ENCODE measurements around the gene PBRM1. TPM values are rescaled to one million over a fixed set of nuclear protein-coding genes. Genes with fewer than 3 reads are reported as not detected.

PBRM1 gene
- total RNA-seq, 3 donors from 2014 or later (not counting 1 experiment from before 2014, with no cell fraction given), result 70.2 to 79.7 (median 76.6) TPM

DNA sequence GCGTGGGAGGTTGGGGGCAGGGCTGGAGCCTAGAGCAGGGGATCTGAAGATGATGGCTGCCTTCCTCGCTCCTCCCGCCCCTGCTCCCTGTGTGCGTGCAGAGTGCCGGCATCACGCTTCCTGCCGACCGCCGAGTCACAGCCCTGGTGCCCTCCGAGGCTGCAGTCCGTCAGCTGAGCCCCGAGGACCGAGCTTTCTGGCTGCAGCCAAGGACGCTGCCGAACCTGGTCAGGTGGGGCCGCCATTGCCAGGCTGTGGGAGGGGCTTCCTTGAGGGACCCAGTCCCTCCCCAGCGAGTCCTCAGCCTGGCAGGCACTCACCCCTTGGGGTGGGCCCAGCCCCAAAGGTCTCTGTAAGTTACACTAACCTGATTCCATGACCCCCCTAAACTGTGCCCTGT lies 173.0 kb downstream of the PBRM1 start:
- H3K9me3 ChIP-seq (ENCODE audit: control insufficient read depth, insufficient read depth, low read length), result no peaks in the 10 kb centered on the region
- no peaks in the 10 kb centered on the region for H3K4me1 Mint-ChIP-seq
- no peak overlapping the region for H3K27ac ChIP-seq (ENCODE audit: low read length)
- no peaks in the 10 kb centered on the region for H3K9me3 Mint-ChIP-seq
- H3K4me3 Mint-ChIP-seq, result no peak overlapping the region
- H3K36me3 ChIP-seq (ENCODE audit: control insufficient read depth, insufficient read depth, low read length), result no peaks in the 10 kb centered on the region
- H3K27me3 Mint-ChIP-seq (ENCODE audit: low read depth in 2 of 2), result no peaks in the 10 kb centered on the region
- WGBS (ENCODE audit: insufficient coverage), result 85% methylated on average over 17 of the region's 17 CpGs
- ATAC-seq (no peak), DNase-seq (no peak)
- H3K4me3 ChIP-seq (ENCODE audit: low read length), result no peak overlapping the region
- TF ChIP-seq, protein P1, sequence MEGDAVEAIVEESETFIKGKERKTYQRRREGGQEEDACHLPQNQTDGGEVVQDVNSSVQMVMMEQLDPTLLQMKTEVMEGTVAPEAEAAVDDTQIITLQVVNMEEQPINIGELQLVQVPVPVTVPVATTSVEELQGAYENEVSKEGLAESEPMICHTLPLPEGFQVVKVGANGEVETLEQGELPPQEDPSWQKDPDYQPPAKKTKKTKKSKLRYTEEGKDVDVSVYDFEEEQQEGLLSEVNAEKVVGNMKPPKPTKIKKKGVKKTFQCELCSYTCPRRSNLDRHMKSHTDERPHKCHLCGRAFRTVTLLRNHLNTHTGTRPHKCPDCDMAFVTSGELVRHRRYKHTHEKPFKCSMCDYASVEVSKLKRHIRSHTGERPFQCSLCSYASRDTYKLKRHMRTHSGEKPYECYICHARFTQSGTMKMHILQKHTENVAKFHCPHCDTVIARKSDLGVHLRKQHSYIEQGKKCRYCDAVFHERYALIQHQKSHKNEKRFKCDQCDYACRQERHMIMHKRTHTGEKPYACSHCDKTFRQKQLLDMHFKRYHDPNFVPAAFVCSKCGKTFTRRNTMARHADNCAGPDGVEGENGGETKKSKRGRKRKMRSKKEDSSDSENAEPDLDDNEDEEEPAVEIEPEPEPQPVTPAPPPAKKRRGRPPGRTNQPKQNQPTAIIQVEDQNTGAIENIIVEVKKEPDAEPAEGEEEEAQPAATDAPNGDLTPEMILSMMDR (IDR thresholded peaks at IDR 0.05), result no peak
- no peaks in the 10 kb centered on the region for H3K36me3 Mint-ChIP-seq
- no peaks in the 10 kb centered on the region for H3K4me1 ChIP-seq (ENCODE audit: control insufficient read depth, insufficient read depth, low read length)
- intact Hi-C loops (cut with micrococcal nuclease), result no loop called here
- no peak overlapping the region for H3K27ac Mint-ChIP-seq
- no peaks in the 10 kb centered on the region for H3K27me3 ChIP-seq (ENCODE audit: control insufficient read depth, insufficient read depth, low read length)

DNA sequence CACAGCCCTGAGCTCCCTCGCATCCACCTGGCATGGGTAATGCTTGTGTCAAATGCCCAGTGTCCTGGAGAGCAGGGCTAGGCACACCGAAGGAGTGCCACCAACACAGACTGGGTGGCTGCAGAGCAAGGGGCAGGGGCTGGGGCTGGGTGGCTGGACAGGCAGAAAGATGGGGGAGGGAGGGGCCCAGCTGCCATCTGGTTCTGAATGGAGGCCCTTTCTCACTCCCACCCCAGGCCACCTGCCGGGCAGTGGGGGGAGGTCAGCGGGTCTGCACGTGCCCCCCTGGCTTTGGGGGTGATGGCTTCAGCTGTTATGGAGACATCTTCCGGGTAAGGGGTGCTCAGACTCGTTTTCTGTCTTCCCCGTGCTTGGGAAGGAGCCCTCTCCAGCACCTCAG lies 173.6 kb downstream of the PBRM1 start:
- Mint-ChIP-seq H3K4me3 (no peak overlapping the region), H3K9me3 (no peaks in the 10 kb centered on the region), H3K36me3 (no peaks in the 10 kb centered on the region), H3K27me3 (ENCODE audit: low read depth in 2 of 2) (no peaks in the 10 kb centered on the region), H3K4me1 (no peaks in the 10 kb centered on the region), H3K27ac (no peak overlapping the region)
- no peak for ATAC-seq
- WGBS (ENCODE audit: insufficient coverage), result 80% methylated on average over 8 of the region's 8 CpGs
- Histone ChIP-seq H3K27ac (ENCODE audit: low read length) (no peak overlapping the region), H3K4me1 (ENCODE audit: control insufficient read depth, insufficient read depth, low read length) (no peaks in the 10 kb centered on the region), H3K27me3 (ENCODE audit: control insufficient read depth, insufficient read depth, low read length) (no peaks in the 10 kb centered on the region), H3K9me3 (ENCODE audit: control insufficient read depth, insufficient read depth, low read length) (no peaks in the 10 kb centered on the region), H3K36me3 (ENCODE audit: control insufficient read depth, insufficient read depth, low read length) (no peaks in the 10 kb centered on the region), H3K4me3 (ENCODE audit: low read length) (no peak overlapping the region)
- TF ChIP-seq, protein P1 (IDR thresholded peaks at IDR 0.05), result no peak
- DNase-seq, result no peak
- intact Hi-C loops (cut with micrococcal nuclease), result no loop called here

DNA sequence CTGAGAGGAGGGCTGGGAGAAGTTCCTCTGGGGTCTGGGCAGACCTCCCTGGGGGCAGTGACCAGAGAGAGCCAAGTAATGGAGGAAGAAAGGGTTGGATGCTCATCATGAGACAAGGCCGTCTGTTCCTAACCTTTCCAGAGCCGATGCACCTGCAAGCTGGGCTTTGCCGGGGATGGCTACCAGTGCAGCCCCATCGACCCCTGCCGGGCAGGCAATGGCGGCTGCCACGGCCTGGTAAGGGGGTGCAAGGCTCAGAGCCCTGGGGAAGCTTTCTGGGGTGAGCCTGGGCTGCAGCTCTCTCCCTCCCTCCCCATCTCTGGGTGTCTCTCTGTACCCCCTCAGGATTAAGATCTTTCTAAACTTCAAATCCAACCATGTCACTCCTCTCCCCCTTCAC lies 174.2 kb downstream of the PBRM1 start:
- H3K27me3 Mint-ChIP-seq (ENCODE audit: low read depth in 2 of 2), result no peaks in the 10 kb centered on the region
- H3K27ac Mint-ChIP-seq, result no peak overlapping the region
- H3K4me3 Mint-ChIP-seq, result no peak overlapping the region
- Histone ChIP-seq H3K9me3 (ENCODE audit: control insufficient read depth, insufficient read depth, low read length) (no peaks in the 10 kb centered on the region), H3K4me1 (ENCODE audit: control insufficient read depth, insufficient read depth, low read length) (no peaks in the 10 kb centered on the region), H3K27ac (ENCODE audit: low read length) (no peak overlapping the region), H3K4me3 (ENCODE audit: low read length) (no peak overlapping the region), H3K36me3 (ENCODE audit: control insufficient read depth, insufficient read depth, low read length) (no peaks in the 10 kb centered on the region), H3K27me3 (ENCODE audit: control insufficient read depth, insufficient read depth, low read length) (no peaks in the 10 kb centered on the region)
- DNase-seq (no peak), ATAC-seq (no peak)
- H3K36me3 Mint-ChIP-seq, result no peaks in the 10 kb centered on the region
- no peaks in the 10 kb centered on the region for H3K4me1 Mint-ChIP-seq
- H3K9me3 Mint-ChIP-seq, result no peaks in the 10 kb centered on the region
- WGBS (ENCODE audit: insufficient coverage), result 91% methylated on average over 7 of the region's 7 CpGs
- intact Hi-C loops (cut with micrococcal nuclease), result no loop called here
- TF ChIP-seq, protein P1 (IDR thresholded peaks at IDR 0.05), result no peak

DNA sequence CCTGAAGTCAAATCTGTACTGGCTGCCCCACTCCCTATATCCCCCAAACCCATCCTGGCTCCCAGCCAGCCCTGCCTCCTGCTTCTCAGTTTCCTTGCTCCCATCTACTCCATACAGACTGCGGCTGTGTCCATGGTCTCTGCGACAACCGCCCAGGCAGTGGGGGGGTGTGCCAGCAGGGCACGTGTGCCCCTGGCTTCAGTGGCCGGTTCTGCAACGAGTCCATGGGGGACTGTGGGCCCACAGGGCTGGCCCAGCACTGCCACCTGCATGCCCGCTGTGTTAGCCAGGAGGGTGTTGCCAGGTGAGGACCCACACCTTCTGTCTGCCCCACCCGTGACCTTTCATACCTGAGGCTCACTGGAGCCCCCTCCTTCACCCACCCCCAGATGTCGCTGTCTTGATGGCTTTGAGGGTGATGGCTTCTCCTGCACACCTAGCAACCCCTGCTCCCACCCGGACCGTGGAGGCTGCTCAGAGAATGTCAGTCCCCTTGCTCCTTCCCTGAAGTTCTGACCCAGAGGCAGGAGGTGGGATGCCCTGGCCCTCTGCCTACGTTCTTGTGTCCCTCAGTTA lies 175.9 kb downstream of the PBRM1 start:
- no peaks in the 10 kb centered on the region for H3K4me1 ChIP-seq (ENCODE audit: control insufficient read depth, insufficient read depth, low read length)
- TF ChIP-seq, protein P1 (IDR thresholded peaks at IDR 0.05), result no peak
- no peak for DNase-seq
- Mint-ChIP-seq H3K4me1 (no peaks in the 10 kb centered on the region), H3K4me3 (no peak overlapping the region), H3K36me3 (no peaks in the 10 kb centered on the region), H3K27ac (no peak overlapping the region), H3K9me3 (no peaks in the 10 kb centered on the region), H3K27me3 (ENCODE audit: low read depth in 2 of 2) (no peaks in the 10 kb centered on the region)
- H3K27me3 ChIP-seq (ENCODE audit: control insufficient read depth, insufficient read depth, low read length), result no peaks in the 10 kb centered on the region
- no peak for ATAC-seq
- H3K36me3 ChIP-seq (ENCODE audit: control insufficient read depth, insufficient read depth, low read length), result no peaks in the 10 kb centered on the region
- 88% methylated on average over 12 of the region's 12 CpGs for WGBS (ENCODE audit: insufficient coverage)
- no peak overlapping the region for H3K4me3 ChIP-seq (ENCODE audit: low read length)
- intact Hi-C loops (cut with micrococcal nuclease), result no loop called here
- no peak overlapping the region for H3K27ac ChIP-seq (ENCODE audit: low read length)
- no peaks in the 10 kb centered on the region for H3K9me3 ChIP-seq (ENCODE audit: control insufficient read depth, insufficient read depth, low read length)

All from natural killer cell (primary cell).